H1 (cell line): ENCODE data around the gene ROR1.

ENCODE experiments used
- ATF3 ChIP-seq: IDR thresholded peaks from 2 replicates; pipeline ENCODE4 v1.6.1; 2011; ENCODE audit warnings: low read depth, mild to moderate bottlenecking, low read length; ENCODE audit not compliant: insufficient read depth
- CTCF ChIP-seq, 3 experiments: IDR thresholded peaks; 1 replicate in 2 of 3; 2 replicates in 1 of 3; pipeline versions ENCODE4 v1.5.1 to v1.6.1; 2011; ENCODE audit warnings: low read length in 3 of 3, mild to moderate bottlenecking in 3 of 3, inconsistent platforms in 2 of 3, low read depth in 1 of 3, moderate library complexity in 1 of 3; ENCODE audit not compliant: insufficient read depth in 1 of 3; ENCODE audit errors: control extremely low read depth in 1 of 3
- NANOG ChIP-seq: IDR thresholded peaks from 2 replicates; pipeline ENCODE4 v1.6.1; 2011; ENCODE audit warnings: low read length, low read depth, mild to moderate bottlenecking, inconsistent platforms; ENCODE audit not compliant: insufficient read depth, poor library complexity, severe bottlenecking

GRCh38 chr1:63865561-63865960 lies 91.7 kb downstream of the ROR1 start:
- TF ChIP-seq ATF3 = no peak
- TF ChIP-seq NANOG = no peak
- TF ChIP-seq CTCF (IDR thresholded peaks at IDR 0.05; ENCODE audit: control extremely low read depth in 1 of 3, insufficient read depth in 1 of 3, low read depth in 1 of 3, low read length in 3 of 3) = no peak
